C4-2B (cell line): ENCODE measurements around the gene STARD6.

Source experiments
- H3K27ac ChIP-seq: fragments of 450-650 bp; 2 replicates; pipeline ENCODE4 v1.5.1; 2017
- ZFX ChIP-seq: fragments of 450-650 bp; IDR thresholded peaks from 2 replicates; pipeline ENCODE4 v1.6.1; 2017
- TF ChIP-seq, protein P1 (sequence below): fragments of 450-650 bp; conservative IDR thresholded peaks from 2 replicates; pipeline ENCODE4 v1.5.1; 2017; ENCODE audit warnings: mild to moderate bottlenecking

STARD6 gene

DNA sequence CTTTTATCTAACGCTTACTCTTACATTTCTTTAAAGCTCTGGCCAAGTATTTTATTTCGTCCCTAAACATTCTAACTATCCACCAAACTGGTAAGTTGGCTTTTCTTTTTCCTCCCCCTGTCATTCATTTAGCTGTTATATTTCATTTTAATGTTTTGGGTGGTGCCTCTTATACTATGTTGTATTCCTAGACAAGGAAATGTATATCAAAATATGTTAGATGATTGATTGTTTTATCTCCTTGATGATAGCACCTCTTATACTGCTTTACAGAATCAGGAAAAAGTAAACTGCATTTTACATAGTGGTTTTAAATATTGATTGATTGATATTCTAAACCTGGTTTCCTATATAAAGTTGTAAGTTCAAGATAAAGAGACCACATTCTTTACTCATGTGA lies 24.0 kb upstream of the STARD6 start:
- no peak overlapping the region for H3K27ac ChIP-seq
- TF ChIP-seq, protein P1, sequence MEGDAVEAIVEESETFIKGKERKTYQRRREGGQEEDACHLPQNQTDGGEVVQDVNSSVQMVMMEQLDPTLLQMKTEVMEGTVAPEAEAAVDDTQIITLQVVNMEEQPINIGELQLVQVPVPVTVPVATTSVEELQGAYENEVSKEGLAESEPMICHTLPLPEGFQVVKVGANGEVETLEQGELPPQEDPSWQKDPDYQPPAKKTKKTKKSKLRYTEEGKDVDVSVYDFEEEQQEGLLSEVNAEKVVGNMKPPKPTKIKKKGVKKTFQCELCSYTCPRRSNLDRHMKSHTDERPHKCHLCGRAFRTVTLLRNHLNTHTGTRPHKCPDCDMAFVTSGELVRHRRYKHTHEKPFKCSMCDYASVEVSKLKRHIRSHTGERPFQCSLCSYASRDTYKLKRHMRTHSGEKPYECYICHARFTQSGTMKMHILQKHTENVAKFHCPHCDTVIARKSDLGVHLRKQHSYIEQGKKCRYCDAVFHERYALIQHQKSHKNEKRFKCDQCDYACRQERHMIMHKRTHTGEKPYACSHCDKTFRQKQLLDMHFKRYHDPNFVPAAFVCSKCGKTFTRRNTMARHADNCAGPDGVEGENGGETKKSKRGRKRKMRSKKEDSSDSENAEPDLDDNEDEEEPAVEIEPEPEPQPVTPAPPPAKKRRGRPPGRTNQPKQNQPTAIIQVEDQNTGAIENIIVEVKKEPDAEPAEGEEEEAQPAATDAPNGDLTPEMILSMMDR: no peak
- TF ChIP-seq ZFX: no peak

DNA sequence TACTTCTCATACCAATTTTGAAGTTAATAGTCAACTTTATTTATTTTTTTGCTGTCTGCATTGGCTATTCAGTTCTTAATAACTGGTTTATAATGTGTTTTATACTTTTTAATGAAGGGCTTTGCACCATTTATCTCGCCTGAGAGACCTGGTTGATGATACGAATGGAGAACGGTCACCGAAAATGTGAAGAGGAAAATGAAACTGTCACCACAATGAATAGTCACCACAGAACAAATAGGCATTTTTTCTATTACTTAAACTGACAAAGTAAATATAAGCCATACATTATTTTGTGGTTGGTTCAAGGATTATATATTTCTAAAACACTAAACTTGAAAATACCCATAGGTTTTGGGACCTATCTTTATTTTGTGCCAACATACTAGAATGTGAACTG lies 20.4 kb upstream of the STARD6 start:
- TF ChIP-seq, protein P1: no peak
- no peak for TF ChIP-seq ZFX
- no peak overlapping the region for H3K27ac ChIP-seq

DNA sequence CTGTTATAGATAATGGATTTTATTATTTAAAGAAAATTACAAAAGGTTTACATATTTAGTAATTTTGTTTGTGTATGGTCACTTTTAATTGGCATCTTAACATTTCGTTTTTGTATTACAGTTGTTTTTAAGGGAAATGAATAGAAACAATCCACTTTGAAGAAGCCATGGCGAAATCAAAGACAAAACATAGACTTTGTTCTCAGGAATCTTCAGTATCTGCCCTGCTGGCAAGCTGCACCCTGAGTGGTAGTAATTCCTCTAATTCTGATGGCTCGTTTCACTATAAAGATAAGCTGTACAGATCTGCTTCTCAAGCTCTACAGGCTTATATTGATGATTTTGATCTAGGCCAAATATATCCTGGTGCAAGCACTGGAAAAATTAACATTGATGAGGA lies 2.7 kb upstream of the STARD6 start:
- TF ChIP-seq ZFX: no peak
- TF ChIP-seq, protein P1: no peak
- H3K27ac ChIP-seq: no peak overlapping the region

DNA sequence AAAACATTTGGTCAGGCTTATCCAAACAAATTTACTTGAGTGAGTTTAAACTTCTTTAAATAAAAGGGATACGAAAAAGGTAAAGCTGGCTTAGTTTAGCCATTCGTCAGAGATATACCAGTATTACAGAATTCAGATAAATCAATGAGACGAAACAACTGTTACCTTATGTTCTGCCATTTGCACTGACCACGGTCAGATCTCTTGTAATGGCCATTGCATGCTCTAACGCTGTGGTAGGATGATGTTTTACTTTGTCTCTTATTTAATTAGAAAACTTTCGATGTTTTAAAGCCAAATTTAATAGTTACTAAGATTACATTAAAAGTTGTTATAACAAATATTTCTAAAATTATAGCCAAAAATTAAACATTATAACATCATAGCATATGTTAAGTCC lies 1.6 kb upstream of the STARD6 start:
- no peak overlapping the region for H3K27ac ChIP-seq
- TF ChIP-seq ZFX: no peak
- TF ChIP-seq, protein P1: no peak

DNA sequence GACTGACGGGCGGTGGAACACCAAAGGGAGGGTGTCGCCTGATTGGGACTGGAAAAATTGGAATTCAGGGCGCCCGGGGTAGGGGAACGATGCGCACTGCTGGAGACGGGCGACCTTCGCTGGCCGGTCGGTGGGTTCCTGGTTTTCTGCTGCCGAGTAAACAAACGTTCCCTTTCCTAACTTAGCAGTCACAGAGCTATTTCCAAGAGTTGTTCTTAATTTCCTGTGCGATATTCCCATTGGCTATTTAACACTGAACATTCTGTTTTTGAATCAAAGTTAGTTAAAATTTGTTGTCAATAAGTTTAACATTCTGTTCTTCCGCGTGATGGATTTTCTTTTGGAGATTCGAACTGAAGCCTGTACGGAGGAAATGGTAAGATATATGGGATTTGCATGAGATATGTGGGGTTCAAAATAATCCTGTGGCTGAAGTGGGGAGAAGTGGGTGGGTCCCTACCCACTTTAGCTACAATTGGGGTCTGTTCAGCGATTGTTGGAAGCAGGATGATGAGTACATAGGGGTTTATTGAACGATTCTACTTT lies 910 bp upstream of the STARD6 start:
- H3K27ac ChIP-seq: peak overlapping the region; percentile 70
- TF ChIP-seq, protein P1: no peak

DNA sequence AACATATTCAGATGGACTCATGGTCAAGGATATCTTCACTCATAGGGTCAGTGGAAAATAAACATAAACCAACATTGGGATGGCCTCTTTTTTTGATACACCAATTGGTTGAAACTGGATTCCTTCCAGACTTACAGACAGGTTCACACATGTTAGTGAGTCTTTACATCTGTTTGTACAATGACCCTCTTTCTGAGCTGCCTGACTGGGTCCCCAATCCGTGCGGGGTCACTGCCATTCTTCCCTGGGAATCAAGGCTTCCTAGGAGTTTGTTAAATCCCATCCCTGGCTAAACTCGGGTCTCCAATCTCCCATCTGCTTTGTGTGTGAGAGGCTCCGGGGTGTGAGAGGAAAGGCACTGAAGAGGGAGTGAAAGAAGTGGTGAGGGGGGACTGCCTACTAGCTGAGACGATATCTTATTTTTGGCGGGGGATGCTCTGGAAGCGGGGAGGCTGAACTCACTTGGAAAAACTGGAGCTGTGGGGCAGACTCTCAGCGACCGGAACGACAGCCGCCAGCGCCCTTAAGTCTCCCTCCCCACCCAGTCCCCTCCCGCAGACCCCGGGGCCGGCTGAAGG lies 487 bp downstream of the STARD6 start:
- peak overlapping the region; percentile 70 for H3K27ac ChIP-seq
- TF ChIP-seq, protein P1: no peak

DNA sequence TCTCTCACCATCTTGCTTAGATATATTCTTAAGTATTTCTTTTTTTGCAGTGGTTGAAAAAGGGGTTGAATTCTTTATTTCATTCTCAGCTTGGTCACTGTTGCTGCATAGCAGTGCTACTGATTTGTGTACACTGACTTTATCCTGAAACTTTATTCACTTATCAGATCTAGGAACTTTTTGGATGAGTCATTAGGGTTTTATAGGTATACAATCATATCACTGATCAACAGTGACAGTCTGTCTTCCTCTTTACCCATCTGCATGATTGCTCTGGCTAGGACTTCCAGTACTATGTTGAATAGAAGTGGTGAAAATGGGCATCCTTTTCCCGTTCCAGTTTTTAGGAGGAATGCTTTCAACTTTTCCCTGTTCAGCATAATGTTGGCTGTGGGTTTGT lies 6.5 kb downstream of the STARD6 start:
- TF ChIP-seq, protein P1: no peak
- TF ChIP-seq ZFX: no peak
- no peak overlapping the region for H3K27ac ChIP-seq
